ENCODE measurements around the gene FKBP1A. TPM values are rescaled to one million over a fixed set of nuclear protein-coding genes. Genes with fewer than 3 reads are reported as not detected.

FKBP1A gene
- polyA plus RNA-seq, 1 of the 3 experiments (the other 2 are of a cell fraction) = 362 TPM

- ChIA-PET POLR2A (no interaction called here), CTCF (no interaction called here)
- Histone ChIP-seq H3K4me3 (ENCODE audit: low read depth in 2 of 2, low read length in 1 of 2) (no peak overlapping the region), H3K79me2 (ENCODE audit: insufficient read depth) (peaks cover 85% of the 10 kb centered on the region), H3K9me3 (no peaks in the 10 kb centered on the region), H4K20me1 (ENCODE audit: insufficient read depth) (peaks cover 57% of the 10 kb centered on the region), H3F3A (replicated peaks; ENCODE audit: insufficient read depth) (no peaks in the 10 kb centered on the region), H2AFZ (ENCODE audit: low read depth) (no peak overlapping the region), H3K27me3 (ENCODE audit: insufficient read depth) (no peaks in the 10 kb centered on the region), H3K27ac (ENCODE audit: low read depth in 2 of 2, low read length in 1 of 2) (peak overlapping the region in 1 of 2 experiments; percentile 51; a peak in 2 of 4 replicates), H3K9me2 (no peaks in the 10 kb centered on the region), H3K36me3 (replicated peaks in 1 of 2; ENCODE audit: control insufficient read depth in 1 of 2, insufficient read depth in 2 of 2, low read length in 1 of 2) (peaks cover 23 to 41% of the 10 kb centered on the region in 2 experiments), H3K9ac (no peak overlapping the region), H3K4me2 (peak overlapping the region; percentile 30; the same call in 1 of the 2 replicates), H3K4me1 (ENCODE audit: control insufficient read depth in 1 of 2, insufficient read depth in 2 of 2, low read depth in 1 of 2, low read length in 1 of 2) (peaks cover 12 to 13% of the 10 kb centered on the region in 2 experiments; a peak in 2 of 4 replicates)
- 65% methylated on average over 8 of the region's 8 CpGs for WGBS (ENCODE audit: low lambda C conversion rate)
- DNase-seq = no peak
- no peak for TF ChIP-seq USF1 (IDR thresholded peaks at IDR 0.05; ENCODE audit: borderline replicate concordance, low read depth)
- no peak for TF ChIP-seq ZBTB33 (IDR thresholded peaks at IDR 0.05; ENCODE audit: borderline replicate concordance, low read depth)
- peak; percentile 41; the same call in 1 of the 2 replicates for TF ChIP-seq GABPA (IDR thresholded peaks at IDR 0.05; ENCODE audit: low read depth)
- no peak for TF ChIP-seq GATA2 (CRISPR knock-in tag; IDR thresholded peaks at IDR 0.05)
- TF ChIP-seq USF2 (IDR thresholded peaks at IDR 0.05; ENCODE audit: borderline replicate concordance, low read depth, low read length) = no peak
- 0 out of 2 replicates have a peak, but pooled peaks have one; percentile 29 for TF ChIP-seq SIN3A (IDR thresholded peaks at IDR 0.05; ENCODE audit: borderline replicate concordance, low read depth, low read length)
- TF ChIP-seq PBX3 (IDR thresholded peaks at IDR 0.05) = peak; percentile 68
Observed at GRCh38 chr20:1375515-1375914, 17.3 kb downstream of the FKBP1A start.

GRCh38 chr20:1374246-1374645 lies 18.6 kb downstream of the FKBP1A start:
- ChIA-PET POLR2A (no interaction called here), CTCF (no interaction called here)
- H3K4me2 ChIP-seq = no peak overlapping the region
- H4K20me1 ChIP-seq (ENCODE audit: insufficient read depth) = peaks cover 44% of the 10 kb centered on the region
- H3K79me2 ChIP-seq (ENCODE audit: insufficient read depth) = peaks cover 76% of the 10 kb centered on the region
- H3K27me3 ChIP-seq (ENCODE audit: insufficient read depth) = no peaks in the 10 kb centered on the region
- no peak for TF ChIP-seq PBX3 (IDR thresholded peaks at IDR 0.05)
- TF ChIP-seq YY1 (IDR thresholded peaks at IDR 0.05; ENCODE audit: low read depth) = no peak
- no peak for TF ChIP-seq JUND (IDR thresholded peaks at IDR 0.05)
- TF ChIP-seq RXRA (IDR thresholded peaks at IDR 0.05; ENCODE audit: borderline replicate concordance, low read depth) = no peak
- no peak for TF ChIP-seq REST (IDR thresholded peaks at IDR 0.05; ENCODE audit: low read depth, low read length)
- no peak for TF ChIP-seq RFX5 (IDR thresholded peaks at IDR 0.05; ENCODE audit: low read length)
- no peak for TF ChIP-seq EZH2phosphoT487 (IDR thresholded peaks at IDR 0.05; ENCODE audit: borderline replicate concordance, low read depth)
- no peak overlapping the region; a peak in 1 of 4 replicates for H3K27ac ChIP-seq (ENCODE audit: low read depth in 2 of 2, low read length in 1 of 2)
- H3K9me3 ChIP-seq = no peaks in the 10 kb centered on the region
- no peaks in the 10 kb centered on the region for H3F3A ChIP-seq (replicated peaks; ENCODE audit: insufficient read depth)
- H2AFZ ChIP-seq (ENCODE audit: low read depth) = no peak overlapping the region
- peaks cover 23 to 48% of the 10 kb centered on the region in 2 experiments for H3K36me3 ChIP-seq (replicated peaks in 1 of 2; ENCODE audit: control insufficient read depth in 1 of 2, insufficient read depth in 2 of 2, low read length in 1 of 2)
- H3K4me3 ChIP-seq (ENCODE audit: low read depth in 2 of 2, low read length in 1 of 2) = no peak overlapping the region
- no peak for DNase-seq
- WGBS (ENCODE audit: low lambda C conversion rate) = 89% methylated on average over 2 of the region's 2 CpGs
- peaks cover 12 to 17% of the 10 kb centered on the region in 2 experiments; a peak in 2 of 4 replicates for H3K4me1 ChIP-seq (ENCODE audit: control insufficient read depth in 1 of 2, insufficient read depth in 2 of 2, low read depth in 1 of 2, low read length in 1 of 2)
- no peaks in the 10 kb centered on the region for H3K9me2 ChIP-seq
- no peak overlapping the region for H3K9ac ChIP-seq

All from SK-N-SH (cell line).